Measurements from ENCODE around the gene EZR.

EZR gene

GRCh38 chr6:158717341-158718330, 101.5 kb downstream of the EZR start:
- Histone ChIP-seq H3K27me3 (ENCODE audit: insufficient read depth, insufficient read length) (no peaks in the 10 kb centered on the region), H3K4me3 (ENCODE audit: insufficient read length, low read depth) (no peak overlapping the region), H3K9me3 (ENCODE audit: insufficient read depth, low read length) (no peaks in the 10 kb centered on the region), H3K9ac (ENCODE audit: insufficient read length, low read depth) (no peak overlapping the region), H3K36me3 (ENCODE audit: insufficient read depth, insufficient read length, low read length) (no peaks in the 10 kb centered on the region), H3K4me1 (ENCODE audit: insufficient read depth, insufficient read length) (peaks cover 2% of the 10 kb centered on the region)
- TF ChIP-seq YY1 (IDR thresholded peaks at IDR 0.05; ENCODE audit: insufficient read depth, insufficient read length) (no peak), SUZ12 (IDR thresholded peaks at IDR 0.05; ENCODE audit: extremely low read depth, insufficient read depth, insufficient read length) (no peak), ZNF274 (IDR thresholded peaks at IDR 0.05; ENCODE audit: low read depth, low read length) (no peak)
- DNase-seq (ENCODE audit: low read depth, low spot score): no peak

Data from NT2/D1 (cell line).